WTC11 (cell line): ENCODE results near the gene PIP4K2B.

ENCODE experiments used
- FOXK1 ChIP-seq: sonication (generic); formaldehyde crosslinking; IDR thresholded peaks from 2 replicates; pipeline ENCODE4 v1.8.0; 2022; ENCODE audit warnings: mild to moderate bottlenecking, moderate library complexity, missing genetic modification reagents
- FOXP4 ChIP-seq: sonication (generic); formaldehyde crosslinking; IDR thresholded peaks from 2 replicates; pipeline ENCODE4 v1.8.0; 2022; ENCODE audit warnings: mild to moderate bottlenecking, missing genetic modification reagents
- GTF2I ChIP-seq: fragments of 250-450 bp; sonication (Bioruptor Pico); conservative IDR thresholded peaks from 2 replicates; pipeline ENCODE4 v1.4.0; 2021; ENCODE audit warnings: mild to moderate bottlenecking
- SP1 ChIP-seq: sonication (generic); formaldehyde crosslinking; conservative IDR thresholded peaks from 2 replicates; pipeline ENCODE4 v1.8.1; 2022; ENCODE audit warnings: missing genetic modification reagents
- TF ChIP-seq, protein P1 (sequence below): fragments of 200-600 bp; IDR thresholded peaks from 2 replicates; pipeline ENCODE4 v1.8.0; 2022; ENCODE audit warnings: antibody characterized with exemption

GRCh38 chr17:38746004-38746848 lies 53.1 kb downstream of the PIP4K2B start:
- TF ChIP-seq, protein P1, sequence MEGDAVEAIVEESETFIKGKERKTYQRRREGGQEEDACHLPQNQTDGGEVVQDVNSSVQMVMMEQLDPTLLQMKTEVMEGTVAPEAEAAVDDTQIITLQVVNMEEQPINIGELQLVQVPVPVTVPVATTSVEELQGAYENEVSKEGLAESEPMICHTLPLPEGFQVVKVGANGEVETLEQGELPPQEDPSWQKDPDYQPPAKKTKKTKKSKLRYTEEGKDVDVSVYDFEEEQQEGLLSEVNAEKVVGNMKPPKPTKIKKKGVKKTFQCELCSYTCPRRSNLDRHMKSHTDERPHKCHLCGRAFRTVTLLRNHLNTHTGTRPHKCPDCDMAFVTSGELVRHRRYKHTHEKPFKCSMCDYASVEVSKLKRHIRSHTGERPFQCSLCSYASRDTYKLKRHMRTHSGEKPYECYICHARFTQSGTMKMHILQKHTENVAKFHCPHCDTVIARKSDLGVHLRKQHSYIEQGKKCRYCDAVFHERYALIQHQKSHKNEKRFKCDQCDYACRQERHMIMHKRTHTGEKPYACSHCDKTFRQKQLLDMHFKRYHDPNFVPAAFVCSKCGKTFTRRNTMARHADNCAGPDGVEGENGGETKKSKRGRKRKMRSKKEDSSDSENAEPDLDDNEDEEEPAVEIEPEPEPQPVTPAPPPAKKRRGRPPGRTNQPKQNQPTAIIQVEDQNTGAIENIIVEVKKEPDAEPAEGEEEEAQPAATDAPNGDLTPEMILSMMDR: no peak
- TF ChIP-seq GTF2I: no peak
- TF ChIP-seq SP1 (CRISPR knock-in tag): no peak
- no peak for TF ChIP-seq FOXP4 (CRISPR knock-in tag)
- no peak for TF ChIP-seq FOXK1
